ENCODE results near the gene APOB. TPM values are rescaled to one million over a fixed set of nuclear protein-coding genes. Genes with fewer than 3 reads are reported as not detected.

Gene APOB
- total and polyA plus RNA-seq, 2 of the 13 experiments (the other 11 are each of a cell fraction or from before 2014, with no cell fraction given), result 1,569 to 2,515 TPM

- TF ChIP-seq, protein P1, sequence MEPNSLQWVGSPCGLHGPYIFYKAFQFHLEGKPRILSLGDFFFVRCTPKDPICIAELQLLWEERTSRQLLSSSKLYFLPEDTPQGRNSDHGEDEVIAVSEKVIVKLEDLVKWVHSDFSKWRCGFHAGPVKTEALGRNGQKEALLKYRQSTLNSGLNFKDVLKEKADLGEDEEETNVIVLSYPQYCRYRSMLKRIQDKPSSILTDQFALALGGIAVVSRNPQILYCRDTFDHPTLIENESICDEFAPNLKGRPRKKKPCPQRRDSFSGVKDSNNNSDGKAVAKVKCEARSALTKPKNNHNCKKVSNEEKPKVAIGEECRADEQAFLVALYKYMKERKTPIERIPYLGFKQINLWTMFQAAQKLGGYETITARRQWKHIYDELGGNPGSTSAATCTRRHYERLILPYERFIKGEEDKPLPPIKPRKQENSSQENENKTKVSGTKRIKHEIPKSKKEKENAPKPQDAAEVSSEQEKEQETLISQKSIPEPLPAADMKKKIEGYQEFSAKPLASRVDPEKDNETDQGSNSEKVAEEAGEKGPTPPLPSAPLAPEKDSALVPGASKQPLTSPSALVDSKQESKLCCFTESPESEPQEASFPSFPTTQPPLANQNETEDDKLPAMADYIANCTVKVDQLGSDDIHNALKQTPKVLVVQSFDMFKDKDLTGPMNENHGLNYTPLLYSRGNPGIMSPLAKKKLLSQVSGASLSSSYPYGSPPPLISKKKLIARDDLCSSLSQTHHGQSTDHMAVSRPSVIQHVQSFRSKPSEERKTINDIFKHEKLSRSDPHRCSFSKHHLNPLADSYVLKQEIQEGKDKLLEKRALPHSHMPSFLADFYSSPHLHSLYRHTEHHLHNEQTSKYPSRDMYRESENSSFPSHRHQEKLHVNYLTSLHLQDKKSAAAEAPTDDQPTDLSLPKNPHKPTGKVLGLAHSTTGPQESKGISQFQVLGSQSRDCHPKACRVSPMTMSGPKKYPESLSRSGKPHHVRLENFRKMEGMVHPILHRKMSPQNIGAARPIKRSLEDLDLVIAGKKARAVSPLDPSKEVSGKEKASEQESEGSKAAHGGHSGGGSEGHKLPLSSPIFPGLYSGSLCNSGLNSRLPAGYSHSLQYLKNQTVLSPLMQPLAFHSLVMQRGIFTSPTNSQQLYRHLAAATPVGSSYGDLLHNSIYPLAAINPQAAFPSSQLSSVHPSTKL (CRISPR knock-in tag; IDR thresholded peaks at IDR 0.05), result peak; percentile 64
- TF ChIP-seq NPAS2 (CRISPR knock-in tag; IDR thresholded peaks at IDR 0.05; ENCODE audit: borderline replicate concordance) (no peak), ZNF205 (CRISPR knock-in tag; IDR thresholded peaks at IDR 0.05) (no peak), ZNF510 (CRISPR knock-in tag; IDR thresholded peaks at IDR 0.05; ENCODE audit: low read depth) (no peak), KDM5A (IDR thresholded peaks at IDR 0.05; ENCODE audit: borderline replicate concordance, low read length) (no peak), SNAI1 (CRISPR knock-in tag; IDR thresholded peaks at IDR 0.05; ENCODE audit: borderline replicate concordance) (no peak), DR1 (CRISPR knock-in tag; IDR thresholded peaks at IDR 0.05) (no peak), ZNF501 (CRISPR knock-in tag; IDR thresholded peaks at IDR 0.05) (no peak), ZNF468 (CRISPR knock-in tag; IDR thresholded peaks at IDR 0.05) (no peak), TGIF2 (CRISPR knock-in tag; IDR thresholded peaks at IDR 0.05) (no peak), ZNF264 (CRISPR knock-in tag; IDR thresholded peaks at IDR 0.05) (0 out of 2 replicates have a peak, but pooled peaks have one; percentile 19), MTA1 (CRISPR knock-in tag; IDR thresholded peaks at IDR 0.05; ENCODE audit: borderline replicate concordance) (0 out of 2 replicates have a peak, but pooled peaks have one; percentile 31), ATF7-NPFF (CRISPR knock-in tag; IDR thresholded peaks at IDR 0.05; ENCODE audit: low read depth) (peak; percentile 21; the same call in 1 of the 2 replicates), ZNF770 (CRISPR knock-in tag; IDR thresholded peaks at IDR 0.05) (peak; percentile 89), GTF3A (CRISPR knock-in tag; conservative IDR thresholded peaks at IDR 0.05) (no peak; the same call in 1 of the 2 replicates), ZNF350 (CRISPR knock-in tag; IDR thresholded peaks at IDR 0.05; ENCODE audit: borderline replicate concordance, low read depth) (no peak), PAF1 (CRISPR knock-in tag; IDR thresholded peaks at IDR 0.05) (peak; percentile 90), ZGPAT (CRISPR knock-in tag; IDR thresholded peaks at IDR 0.05) (no peak; the same call in 1 of the 2 replicates), NRL (CRISPR knock-in tag; IDR thresholded peaks at IDR 0.05; ENCODE audit: borderline replicate concordance) (no peak)
- TF ChIP-seq, protein P2, sequence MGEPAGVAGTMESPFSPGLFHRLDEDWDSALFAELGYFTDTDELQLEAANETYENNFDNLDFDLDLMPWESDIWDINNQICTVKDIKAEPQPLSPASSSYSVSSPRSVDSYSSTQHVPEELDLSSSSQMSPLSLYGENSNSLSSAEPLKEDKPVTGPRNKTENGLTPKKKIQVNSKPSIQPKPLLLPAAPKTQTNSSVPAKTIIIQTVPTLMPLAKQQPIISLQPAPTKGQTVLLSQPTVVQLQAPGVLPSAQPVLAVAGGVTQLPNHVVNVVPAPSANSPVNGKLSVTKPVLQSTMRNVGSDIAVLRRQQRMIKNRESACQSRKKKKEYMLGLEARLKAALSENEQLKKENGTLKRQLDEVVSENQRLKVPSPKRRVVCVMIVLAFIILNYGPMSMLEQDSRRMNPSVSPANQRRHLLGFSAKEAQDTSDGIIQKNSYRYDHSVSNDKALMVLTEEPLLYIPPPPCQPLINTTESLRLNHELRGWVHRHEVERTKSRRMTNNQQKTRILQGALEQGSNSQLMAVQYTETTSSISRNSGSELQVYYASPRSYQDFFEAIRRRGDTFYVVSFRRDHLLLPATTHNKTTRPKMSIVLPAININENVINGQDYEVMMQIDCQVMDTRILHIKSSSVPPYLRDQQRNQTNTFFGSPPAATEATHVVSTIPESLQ (CRISPR knock-in tag; conservative IDR thresholded peaks at IDR 0.05), result no peak
These were observed 5.3 kb downstream of the APOB start (continued) for GRCh38 chr2:21038403-21039073.

All from HepG2 (cell line).